Limb (tissue), 2 donors: ENCODE measurements around the gene DISC1.

Experiments used
- DNase-seq, 2 donors: peaks; one replicate each; pipeline ENCODE4 v3.0.0-alpha.2; 2016; ENCODE audit errors: extremely low spot score in 2 of 2

DISC1 gene

GRCh38 chr1:231695439-231696255 lies 69.1 kb downstream of the DISC1 start:
- DNase-seq: no peak

DNA sequence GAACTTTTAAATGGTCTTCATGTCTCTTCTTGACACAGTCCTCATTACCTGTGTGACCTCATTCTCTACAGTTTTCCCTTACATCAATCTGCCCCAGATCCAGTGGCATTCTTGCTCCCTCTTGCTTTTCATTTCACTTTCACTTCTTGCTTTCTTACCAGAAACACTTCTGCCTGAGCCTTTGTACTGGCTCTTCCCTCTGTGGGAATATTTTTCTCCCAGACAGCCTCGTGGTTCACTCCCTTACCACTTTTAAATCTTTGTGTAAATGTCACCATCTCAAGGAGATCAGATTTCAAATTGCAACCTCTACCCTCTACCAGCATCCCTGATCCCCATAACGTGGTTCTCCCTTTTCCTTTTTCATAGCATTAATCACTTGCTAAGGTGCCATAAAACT lies 73.2 kb downstream of the DISC1 start:
- DNase-seq: no peak

- no peak for DNase-seq
These were observed 74.7 kb downstream of the DISC1 start for GRCh38 chr1:231701306-231701705.

- no peak for DNase-seq
These were observed 75.7 kb downstream of the DISC1 start for GRCh38 chr1:231702331-231702730.

- no peak for DNase-seq
These were observed 76.2 kb downstream of the DISC1 start for GRCh38 chr1:231702804-231703203.

DNA sequence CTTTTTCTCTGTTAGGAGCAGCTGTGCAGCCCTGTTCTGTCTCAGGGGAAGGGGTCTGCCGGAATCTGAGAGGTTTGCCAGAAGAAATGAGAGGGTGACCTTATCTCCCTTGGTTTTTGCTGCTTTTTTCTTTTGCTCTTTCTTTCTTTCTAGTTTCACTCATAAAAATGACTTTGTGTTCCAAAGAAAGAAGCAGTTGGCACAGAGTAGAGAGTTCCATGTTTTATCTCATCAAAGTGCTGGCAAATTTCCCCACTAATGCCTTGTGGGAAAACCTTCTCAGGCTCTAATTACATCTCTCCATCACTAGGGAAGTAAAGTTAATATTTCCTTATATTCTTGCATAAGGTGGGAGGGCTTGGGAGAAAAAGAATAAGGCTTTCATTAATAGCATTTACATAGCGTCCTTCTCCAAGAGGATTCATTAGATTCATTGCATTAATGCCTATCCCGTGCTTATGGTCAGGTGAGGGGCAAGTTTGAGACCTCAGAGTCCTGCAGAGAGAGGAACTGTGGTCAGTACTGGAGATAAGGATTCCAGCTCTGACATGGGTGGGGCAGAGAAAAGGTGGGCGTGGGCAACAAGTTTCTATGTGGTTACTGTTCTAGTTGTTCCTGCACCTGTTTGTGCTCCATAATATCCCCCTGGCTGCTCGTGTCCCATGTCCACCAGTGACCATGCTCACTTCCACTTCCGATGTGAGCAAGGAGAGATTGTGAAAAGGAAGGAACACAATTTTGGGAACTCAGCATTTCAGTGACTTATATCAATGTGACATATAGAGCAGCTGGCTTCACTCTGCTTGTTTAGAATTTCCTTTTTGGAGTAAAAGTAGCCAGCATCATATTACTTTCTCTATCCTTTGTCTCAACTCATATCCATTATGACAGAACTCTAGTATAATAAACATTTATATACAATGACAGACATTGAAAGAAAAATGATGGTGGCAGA lies 79.5 kb downstream of the DISC1 start:
- no peak for DNase-seq

GRCh38 chr1:231706934-231707333 lies 80.3 kb downstream of the DISC1 start:
- DNase-seq: no peak

DNA sequence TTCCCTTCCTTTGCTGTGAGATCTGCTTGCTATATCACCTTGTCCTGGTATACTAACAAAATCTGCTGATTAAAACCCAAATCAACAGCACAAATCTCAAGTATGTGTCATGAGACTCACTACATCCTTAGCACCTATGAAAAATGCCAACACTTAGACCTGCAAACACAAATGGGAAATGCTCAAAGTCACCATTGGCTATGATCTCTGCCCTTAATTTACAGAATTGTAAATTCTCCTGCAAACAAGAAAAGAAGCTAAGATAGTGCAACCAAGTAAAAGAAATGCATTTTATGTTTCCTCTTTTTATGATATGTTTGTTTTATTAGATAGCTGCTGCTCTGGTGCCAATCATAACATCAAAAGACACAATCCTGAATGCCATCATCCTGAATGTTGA lies 80.8 kb downstream of the DISC1 start:
- no peak for DNase-seq

GRCh38 chr1:231708394-231708793 lies 81.8 kb downstream of the DISC1 start:
- no peak for DNase-seq

GRCh38 chr1:231714440-231714839 lies 87.8 kb downstream of the DISC1 start:
- DNase-seq: no peak

GRCh38 chr1:231715816-231716722 lies 89.5 kb downstream of the DISC1 start:
- DNase-seq: no peak

DNA sequence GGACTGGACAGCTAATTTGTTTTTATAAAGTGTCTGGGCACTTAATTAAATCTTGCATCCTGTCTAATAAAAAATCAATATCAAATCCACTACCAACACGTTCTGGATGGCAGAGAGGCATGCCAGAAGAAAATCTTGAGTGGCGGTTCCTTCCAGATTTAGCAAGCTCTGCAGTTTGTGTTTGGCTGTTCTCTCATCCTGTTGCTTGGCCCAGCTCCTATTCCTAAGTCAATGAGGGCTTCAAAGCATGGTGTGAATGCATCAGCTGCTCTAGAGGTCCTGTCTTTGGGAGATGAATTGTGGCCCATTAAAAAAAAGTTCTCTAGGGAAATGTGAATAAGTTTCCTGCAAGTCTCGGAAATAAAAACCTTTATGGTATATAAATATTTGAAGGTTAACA lies 90.3 kb downstream of the DISC1 start:
- DNase-seq: no peak

DNA sequence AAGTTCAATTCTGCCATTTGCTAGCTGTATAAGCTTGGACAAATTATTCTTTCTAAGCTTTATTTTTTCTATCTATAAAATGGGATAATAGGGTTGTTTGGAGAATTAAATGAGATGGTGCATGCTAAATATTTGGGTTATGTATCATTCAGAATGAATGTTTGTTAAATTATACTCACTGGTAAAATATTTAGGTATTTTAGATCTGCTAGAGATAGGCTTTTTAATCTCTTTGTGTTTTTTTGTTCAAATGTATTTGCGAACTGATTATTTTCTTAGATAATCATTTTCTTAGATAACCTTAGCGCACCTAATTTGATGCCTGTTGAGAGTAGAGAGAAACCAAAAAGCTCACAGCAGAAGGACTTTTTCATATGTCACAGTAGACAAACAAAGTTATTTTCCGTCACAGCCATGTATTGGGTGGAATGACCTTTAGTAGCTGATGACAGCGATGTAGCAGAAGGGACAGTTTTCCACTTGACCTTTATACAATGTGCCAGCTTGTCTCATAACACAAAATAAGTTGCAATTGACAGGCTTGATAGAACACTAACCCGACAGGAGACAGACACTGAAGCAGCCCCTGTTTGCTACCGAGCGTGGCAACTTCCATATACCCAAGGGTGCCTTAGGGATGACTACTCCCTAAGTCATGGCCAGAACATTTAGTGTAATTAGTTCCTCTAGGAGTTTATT lies 93.0 kb downstream of the DISC1 start:
- no peak for DNase-seq

GRCh38 chr1:231720652-231721325 lies 94.2 kb downstream of the DISC1 start:
- DNase-seq: no peak

DNA sequence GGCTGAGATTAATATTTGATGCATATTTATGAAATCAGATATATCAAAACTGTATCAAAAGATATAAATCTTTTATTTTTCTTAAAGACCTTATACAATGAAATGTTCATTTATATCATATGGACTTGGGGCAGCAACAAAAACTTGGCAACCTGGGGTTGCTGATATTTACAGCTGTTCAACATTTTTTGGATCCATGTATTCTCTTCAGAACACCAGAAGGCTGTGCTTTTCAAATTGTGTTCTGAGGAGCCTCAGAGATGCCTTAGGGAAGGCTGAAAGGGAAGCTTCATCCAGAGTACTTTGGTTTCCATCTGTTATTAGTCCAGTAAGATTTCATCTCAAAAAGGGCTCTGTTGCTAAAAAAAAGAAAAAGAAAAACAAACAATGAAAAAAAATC lies 94.8 kb downstream of the DISC1 start:
- no peak for DNase-seq

DNA sequence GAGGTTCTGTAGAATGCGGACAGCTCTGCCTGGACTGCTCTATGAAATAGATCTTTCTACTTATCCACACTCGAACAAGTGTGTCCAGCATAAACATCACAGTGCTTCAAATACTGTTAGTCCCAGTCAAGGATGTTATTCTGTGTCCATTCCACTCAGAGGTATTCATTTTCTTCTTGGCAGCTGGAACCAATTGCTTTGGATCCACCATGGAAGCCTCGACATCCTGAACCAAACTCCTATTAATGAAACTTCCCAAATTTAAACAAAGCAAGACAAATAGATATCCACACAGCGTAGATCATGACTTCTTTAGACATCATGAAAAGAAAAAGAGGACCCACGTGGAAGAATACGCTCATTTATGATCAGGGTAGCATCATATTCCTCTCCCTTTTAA lies 95.8 kb downstream of the DISC1 start:
- DNase-seq: no peak

DNA sequence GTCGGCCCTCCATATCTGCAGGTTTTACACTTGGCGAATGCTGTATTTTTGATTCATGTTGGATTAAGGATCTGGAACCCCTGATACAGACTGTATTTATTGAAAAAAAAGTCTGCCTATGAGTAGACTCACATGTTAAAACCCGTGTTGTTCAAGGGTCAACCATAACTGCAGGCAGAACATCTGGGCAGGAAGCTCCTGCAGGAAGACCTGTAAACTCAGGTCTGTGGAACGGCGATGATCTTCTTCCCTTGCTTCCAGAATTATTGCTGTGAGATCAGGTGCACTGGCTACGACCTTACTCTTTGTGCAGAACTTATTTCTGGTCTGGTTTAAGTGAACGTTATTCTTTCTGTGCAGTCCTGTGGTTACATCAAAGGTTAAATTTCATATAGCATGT lies 96.6 kb downstream of the DISC1 start:
- no peak for DNase-seq

GRCh38 chr1:231724041-231724440 lies 97.5 kb downstream of the DISC1 start:
- no peak for DNase-seq

DNA sequence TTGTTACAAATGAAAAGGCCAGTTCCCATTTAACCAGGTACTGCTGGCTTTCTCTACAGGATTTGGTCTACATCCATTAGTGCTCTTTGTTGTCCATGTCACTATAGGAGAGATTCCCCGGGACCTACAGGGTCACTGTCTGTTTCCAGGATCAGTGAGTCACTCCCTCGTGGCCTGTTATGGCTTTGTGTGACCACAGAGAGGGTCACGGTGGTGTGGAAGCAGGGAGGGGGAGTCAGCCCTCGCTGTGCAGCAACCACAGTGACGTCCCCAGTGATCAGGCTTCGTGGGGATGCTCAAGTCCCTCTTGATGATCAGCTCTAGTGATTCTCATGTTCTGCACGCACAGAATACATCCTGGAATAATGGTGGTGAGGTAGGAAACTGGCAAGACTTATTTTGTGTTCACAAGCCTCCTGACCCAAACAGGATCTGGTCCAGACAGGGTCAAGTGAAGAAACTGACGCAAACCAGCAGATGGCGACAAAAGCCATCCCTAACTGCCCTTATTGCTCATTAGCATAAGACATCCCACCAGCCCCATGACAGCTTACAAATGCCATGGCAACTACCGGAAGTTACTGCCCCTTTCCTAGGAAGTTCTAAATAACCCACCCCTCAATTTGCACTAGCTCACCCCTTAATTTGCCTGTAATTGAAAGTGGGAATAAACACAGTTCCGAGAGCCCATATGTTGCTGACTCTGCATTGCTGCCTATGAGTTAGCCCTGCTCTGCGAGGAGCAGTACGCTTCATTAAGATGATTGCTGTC lies 98.5 kb downstream of the DISC1 start:
- DNase-seq: no peak

GRCh38 chr1:231727171-231727570 lies 100.6 kb downstream of the DISC1 start:
- no peak for DNase-seq
